ENCODE measurements around the gene RPL38.

Gene RPL38

GRCh38 chr17:74214484-74215341 is 11.2 kb downstream of the RPL38 start:
- TF ChIP-seq, protein P1, sequence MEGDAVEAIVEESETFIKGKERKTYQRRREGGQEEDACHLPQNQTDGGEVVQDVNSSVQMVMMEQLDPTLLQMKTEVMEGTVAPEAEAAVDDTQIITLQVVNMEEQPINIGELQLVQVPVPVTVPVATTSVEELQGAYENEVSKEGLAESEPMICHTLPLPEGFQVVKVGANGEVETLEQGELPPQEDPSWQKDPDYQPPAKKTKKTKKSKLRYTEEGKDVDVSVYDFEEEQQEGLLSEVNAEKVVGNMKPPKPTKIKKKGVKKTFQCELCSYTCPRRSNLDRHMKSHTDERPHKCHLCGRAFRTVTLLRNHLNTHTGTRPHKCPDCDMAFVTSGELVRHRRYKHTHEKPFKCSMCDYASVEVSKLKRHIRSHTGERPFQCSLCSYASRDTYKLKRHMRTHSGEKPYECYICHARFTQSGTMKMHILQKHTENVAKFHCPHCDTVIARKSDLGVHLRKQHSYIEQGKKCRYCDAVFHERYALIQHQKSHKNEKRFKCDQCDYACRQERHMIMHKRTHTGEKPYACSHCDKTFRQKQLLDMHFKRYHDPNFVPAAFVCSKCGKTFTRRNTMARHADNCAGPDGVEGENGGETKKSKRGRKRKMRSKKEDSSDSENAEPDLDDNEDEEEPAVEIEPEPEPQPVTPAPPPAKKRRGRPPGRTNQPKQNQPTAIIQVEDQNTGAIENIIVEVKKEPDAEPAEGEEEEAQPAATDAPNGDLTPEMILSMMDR (IDR thresholded peaks at IDR 0.05) = no peak
- TF ChIP-seq ZFX (IDR thresholded peaks at IDR 0.05; ENCODE audit: borderline replicate concordance) = no peak

GRCh38 chr17:74215342-74215727 is 11.9 kb downstream of the RPL38 start:
- TF ChIP-seq, protein P1 (IDR thresholded peaks at IDR 0.05) = no peak
- TF ChIP-seq ZFX (IDR thresholded peaks at IDR 0.05; ENCODE audit: borderline replicate concordance) = no peak
- H3K27ac ChIP-seq = no peak overlapping the region

More at GRCh38 chr17:74214484-74215341, 11.2 kb downstream of the RPL38 start:
- no peak overlapping the region for H3K27ac ChIP-seq

DNA sequence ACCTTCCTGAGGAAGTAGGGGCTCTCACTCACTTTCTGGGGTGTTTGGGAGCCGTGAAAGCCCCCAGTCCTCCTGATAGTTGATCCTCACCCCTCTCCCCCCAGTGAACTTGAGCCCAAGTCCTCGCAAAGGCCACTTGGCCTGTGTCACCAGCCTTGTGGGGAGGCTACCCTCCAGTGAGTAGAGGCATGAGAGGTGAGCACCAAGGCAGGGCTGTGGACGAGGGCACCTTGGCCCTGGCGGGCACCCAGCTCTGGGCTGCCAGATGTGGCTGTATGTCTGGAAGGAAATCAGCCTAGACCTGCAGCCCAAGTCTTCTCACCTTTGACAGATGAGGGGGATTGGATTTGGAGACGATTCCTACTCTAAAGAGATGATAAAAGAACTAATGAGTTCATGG is 13.0 kb downstream of the RPL38 start:
- TF ChIP-seq ZFX (IDR thresholded peaks at IDR 0.05; ENCODE audit: borderline replicate concordance) = no peak
- TF ChIP-seq, protein P1 (IDR thresholded peaks at IDR 0.05) = no peak
- H3K27ac ChIP-seq = no peak overlapping the region

GRCh38 chr17:74217037-74217730 is 13.7 kb downstream of the RPL38 start:
- no peak overlapping the region for H3K27ac ChIP-seq

GRCh38 chr17:74217888-74218287 is 14.4 kb downstream of the RPL38 start:
- H3K27ac ChIP-seq = no peak overlapping the region
- no peak for TF ChIP-seq ZFX (IDR thresholded peaks at IDR 0.05; ENCODE audit: borderline replicate concordance)
- TF ChIP-seq, protein P1 (IDR thresholded peaks at IDR 0.05) = no peak

More at GRCh38 chr17:74217037-74217730, 13.7 kb downstream of the RPL38 start:
- TF ChIP-seq, protein P1 (IDR thresholded peaks at IDR 0.05) = no peak
- no peak for TF ChIP-seq ZFX (IDR thresholded peaks at IDR 0.05; ENCODE audit: borderline replicate concordance)

- TF ChIP-seq ZFX (IDR thresholded peaks at IDR 0.05; ENCODE audit: borderline replicate concordance) = no peak
- TF ChIP-seq, protein P1 (IDR thresholded peaks at IDR 0.05) = no peak
These were observed 15.0 kb downstream of the RPL38 start for GRCh38 chr17:74218436-74218835.

More at GRCh38 chr17:74218436-74218835, 15.0 kb downstream of the RPL38 start:
- H3K27ac ChIP-seq = no peak overlapping the region

Measured in 22Rv1 (cell line).